ENCODE data around the gene FBXW4. TPM values are rescaled to one million over a fixed set of nuclear protein-coding genes. Genes with fewer than 3 reads are reported as not detected.

The FBXW4 gene
- total RNA-seq, 4 donors from 2014 or later = 28.0 to 106 (median 58.1) TPM

DNA sequence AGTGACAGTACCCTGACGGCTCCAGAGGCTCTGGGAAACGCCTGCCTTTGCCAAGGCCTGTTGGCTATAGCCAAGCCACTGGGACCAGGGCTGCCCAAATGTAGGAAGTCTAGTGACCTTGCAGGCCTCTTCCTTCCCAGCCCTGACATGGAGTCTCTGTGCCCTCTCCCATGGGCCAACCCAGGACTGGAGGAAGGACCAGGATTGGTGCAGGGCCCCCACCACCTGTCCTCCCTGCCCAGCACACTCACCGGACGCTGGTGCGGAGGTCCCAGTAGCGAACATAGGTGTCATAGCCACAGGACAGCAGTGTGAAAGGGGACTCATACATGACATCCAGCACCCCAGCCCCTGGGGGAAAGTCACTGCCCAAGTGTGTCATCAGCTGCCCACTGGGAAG is 82.9 kb downstream of the FBXW4 start:
- no peaks in the 10 kb centered on the region for H3K27me3 ChIP-seq
- DNase-seq = no peak
- no peak overlapping the region for H3K4me3 ChIP-seq
- H3K27ac ChIP-seq = no peak overlapping the region
- no peaks in the 10 kb centered on the region for H3K4me1 ChIP-seq
- H3K9me3 ChIP-seq = no peaks in the 10 kb centered on the region
- TF ChIP-seq, protein P1, sequence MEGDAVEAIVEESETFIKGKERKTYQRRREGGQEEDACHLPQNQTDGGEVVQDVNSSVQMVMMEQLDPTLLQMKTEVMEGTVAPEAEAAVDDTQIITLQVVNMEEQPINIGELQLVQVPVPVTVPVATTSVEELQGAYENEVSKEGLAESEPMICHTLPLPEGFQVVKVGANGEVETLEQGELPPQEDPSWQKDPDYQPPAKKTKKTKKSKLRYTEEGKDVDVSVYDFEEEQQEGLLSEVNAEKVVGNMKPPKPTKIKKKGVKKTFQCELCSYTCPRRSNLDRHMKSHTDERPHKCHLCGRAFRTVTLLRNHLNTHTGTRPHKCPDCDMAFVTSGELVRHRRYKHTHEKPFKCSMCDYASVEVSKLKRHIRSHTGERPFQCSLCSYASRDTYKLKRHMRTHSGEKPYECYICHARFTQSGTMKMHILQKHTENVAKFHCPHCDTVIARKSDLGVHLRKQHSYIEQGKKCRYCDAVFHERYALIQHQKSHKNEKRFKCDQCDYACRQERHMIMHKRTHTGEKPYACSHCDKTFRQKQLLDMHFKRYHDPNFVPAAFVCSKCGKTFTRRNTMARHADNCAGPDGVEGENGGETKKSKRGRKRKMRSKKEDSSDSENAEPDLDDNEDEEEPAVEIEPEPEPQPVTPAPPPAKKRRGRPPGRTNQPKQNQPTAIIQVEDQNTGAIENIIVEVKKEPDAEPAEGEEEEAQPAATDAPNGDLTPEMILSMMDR (IDR thresholded peaks at IDR 0.05) = no peak
- no peak for TF ChIP-seq POLR2A (IDR thresholded peaks at IDR 0.05)
- peaks cover 0 to 57% (median 0%) of the 10 kb centered on the region in 3 donors for H3K36me3 ChIP-seq

DNA sequence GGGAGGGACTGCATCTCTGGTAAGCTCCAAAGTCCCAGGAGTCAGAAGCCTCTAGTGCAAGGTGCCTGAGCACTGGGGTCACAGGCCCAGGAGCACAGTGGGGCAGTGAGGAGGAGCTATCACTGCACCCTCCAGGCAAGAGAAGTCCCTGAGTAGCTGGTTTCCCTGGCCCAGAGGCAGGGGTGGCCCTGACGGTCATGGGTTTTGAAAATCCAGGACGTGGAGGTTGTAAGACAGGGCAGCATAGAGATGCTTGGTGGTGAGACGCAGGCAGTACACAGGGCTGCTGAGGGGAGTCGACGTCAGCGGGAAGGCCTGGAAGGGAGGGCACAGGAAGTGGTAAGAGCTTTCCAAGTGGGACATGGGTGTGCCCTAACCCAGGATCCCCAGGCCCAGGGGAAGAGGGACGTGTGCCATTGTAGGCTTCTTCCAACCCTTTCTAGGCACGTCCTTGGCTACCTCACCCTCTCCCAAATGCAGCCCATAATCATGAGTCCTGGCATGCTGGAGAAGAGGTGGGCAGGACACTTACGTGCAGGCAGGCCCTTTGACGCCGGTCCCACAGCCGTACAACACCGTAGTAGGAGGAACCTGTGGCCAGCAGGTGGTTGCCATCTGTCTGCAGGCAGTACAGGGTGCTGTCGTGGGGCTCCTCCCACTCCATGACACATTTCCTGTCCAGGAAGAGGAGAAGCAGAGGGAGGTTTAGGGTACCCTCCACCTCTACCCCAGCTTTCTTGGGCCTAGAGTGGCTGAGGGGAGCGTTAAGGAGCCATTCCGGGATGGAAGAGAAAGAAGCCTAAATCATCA is 83.7 kb downstream of the FBXW4 start:
- no peaks in the 10 kb centered on the region for H3K27me3 ChIP-seq
- no peaks in the 10 kb centered on the region for H3K4me1 ChIP-seq
- peaks cover 0 to 50% (median 0%) of the 10 kb centered on the region in 3 donors for H3K36me3 ChIP-seq
- TF ChIP-seq, protein P1 (IDR thresholded peaks at IDR 0.05) = no peak
- TF ChIP-seq POLR2A (IDR thresholded peaks at IDR 0.05) = no peak
- H3K4me3 ChIP-seq = no peak overlapping the region
- no peak for DNase-seq
- no peak overlapping the region for H3K27ac ChIP-seq
- no peaks in the 10 kb centered on the region for H3K9me3 ChIP-seq

DNA sequence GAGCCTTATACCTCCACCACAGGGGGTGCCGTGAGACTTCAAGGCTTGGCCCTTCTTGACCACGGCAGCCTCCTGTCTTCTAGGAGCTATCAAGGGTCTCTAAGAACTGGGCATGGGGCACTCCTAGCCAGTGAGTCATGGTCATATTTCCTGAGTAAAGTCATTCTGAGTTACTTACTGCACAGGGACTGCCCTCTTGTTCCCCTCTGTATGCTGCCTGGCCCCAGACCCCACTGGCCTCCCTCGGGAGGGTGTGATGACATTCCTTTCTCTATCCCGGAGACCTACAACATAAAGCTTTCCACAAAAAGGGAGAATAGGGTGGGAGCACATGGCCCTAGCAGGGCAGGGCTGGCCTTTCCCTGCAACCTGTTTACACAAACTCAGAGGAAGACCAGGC is 85.5 kb downstream of the FBXW4 start:
- no peak overlapping the region for H3K4me3 ChIP-seq
- H3K4me1 ChIP-seq = no peaks in the 10 kb centered on the region
- H3K36me3 ChIP-seq = peaks cover 0 to 54% (median 0%) of the 10 kb centered on the region in 3 donors
- H3K27ac ChIP-seq = no peak overlapping the region
- DNase-seq = peak in 1 of 3 donors; percentile 30
- no peaks in the 10 kb centered on the region for H3K9me3 ChIP-seq
- no peak for TF ChIP-seq POLR2A (IDR thresholded peaks at IDR 0.05)
- TF ChIP-seq, protein P1 (IDR thresholded peaks at IDR 0.05) = no peak
- H3K27me3 ChIP-seq = no peaks in the 10 kb centered on the region

DNA sequence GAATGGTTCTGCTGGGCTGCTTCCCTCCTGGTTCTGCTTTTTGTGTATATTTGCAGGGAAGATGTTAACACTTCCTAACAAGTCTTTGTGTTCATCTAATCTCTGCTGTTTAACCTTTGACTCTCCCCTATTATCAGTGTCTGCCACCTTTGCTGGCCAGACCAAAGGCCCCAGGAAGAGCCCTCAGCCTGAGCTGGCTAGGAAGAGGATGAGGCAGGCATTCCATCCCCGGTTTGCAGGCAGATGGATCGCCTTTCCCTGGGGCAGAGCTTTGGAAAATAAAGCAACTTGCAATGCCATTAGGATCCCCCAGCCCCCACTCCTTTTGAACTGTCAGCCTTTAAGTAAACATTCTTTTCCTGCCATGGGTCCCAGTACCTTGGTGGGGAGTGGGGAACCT is 87.8 kb downstream of the FBXW4 start:
- Histone ChIP-seq H3K27me3 (no peaks in the 10 kb centered on the region), H3K36me3 (peaks cover 0 to 51% (median 0%) of the 10 kb centered on the region in 3 donors), H3K4me1 (no peaks in the 10 kb centered on the region), H3K4me3 (no peak overlapping the region), H3K9me3 (no peaks in the 10 kb centered on the region), H3K27ac (no peak overlapping the region)
- no peak for TF ChIP-seq POLR2A (IDR thresholded peaks at IDR 0.05)
- TF ChIP-seq, protein P1 (IDR thresholded peaks at IDR 0.05) = no peak
- no peak for DNase-seq

DNA sequence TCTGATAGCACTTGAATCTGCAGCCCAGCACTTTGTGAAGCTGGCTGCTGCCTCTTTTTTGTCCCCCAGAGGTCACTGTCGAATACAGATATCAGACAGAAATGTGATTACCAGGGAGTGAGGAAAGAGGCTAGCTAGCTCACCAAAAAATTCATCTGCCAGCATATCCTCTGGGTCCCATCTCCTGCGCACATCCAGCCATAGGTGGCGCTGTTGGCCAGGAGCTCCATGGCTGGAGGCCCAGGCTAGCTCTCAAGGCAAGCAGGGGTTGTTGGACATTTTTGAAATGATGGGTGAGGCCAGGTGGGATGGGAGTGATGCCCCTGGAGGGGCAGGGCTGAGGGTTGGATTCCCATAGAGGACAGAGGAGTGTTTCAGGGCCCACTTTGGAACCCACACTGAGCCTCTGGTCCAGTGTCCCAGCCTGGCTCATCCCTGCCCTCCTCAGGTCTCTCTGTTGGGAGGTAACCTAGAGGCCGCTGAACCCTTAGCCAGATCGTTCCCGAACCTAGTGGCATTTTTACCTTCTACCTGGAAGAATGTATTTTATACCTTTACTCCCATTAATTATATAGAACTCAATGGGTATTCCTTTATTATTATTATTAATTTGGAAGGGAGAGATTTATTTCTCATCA is 92.1 kb downstream of the FBXW4 start:
- peaks cover 0 to 9% (median 0%) of the 10 kb centered on the region in 3 donors for H3K36me3 ChIP-seq
- TF ChIP-seq, protein P1 (IDR thresholded peaks at IDR 0.05) = peak; percentile 31 to 77 (median 69)
- TF ChIP-seq POLR2A (IDR thresholded peaks at IDR 0.05) = no peak
- no peak overlapping the region for H3K27ac ChIP-seq
- no peaks in the 10 kb centered on the region for H3K9me3 ChIP-seq
- DNase-seq = peak; percentile 40 to 79 (median 78)
- no peak overlapping the region for H3K4me3 ChIP-seq
- no peaks in the 10 kb centered on the region for H3K27me3 ChIP-seq
- H3K4me1 ChIP-seq = no peaks in the 10 kb centered on the region
